Esophagus (tissue), 2 donors: ENCODE data around the gene MAPRE2. TPM values are rescaled to one million over a fixed set of nuclear protein-coding genes. Genes with fewer than 3 reads are reported as not detected.

Experiments used
- H3K27ac ChIP-seq, 2 donors: one replicate each; pipeline ENCODE4 v1.5.1; 2013; ENCODE audit warnings: low read depth in 2 of 2, mild to moderate bottlenecking in 2 of 2, inconsistent platforms in 1 of 2, low read length in 1 of 2, moderate library complexity in 1 of 2
- H3K27me3 ChIP-seq, 2 donors: one replicate each; pipeline ENCODE4 v1.6.1; 2013; ENCODE audit warnings: low read length in 2 of 2, control low read depth in 1 of 2, mild to moderate bottlenecking in 1 of 2; ENCODE audit not compliant: insufficient read depth in 2 of 2, control insufficient read depth in 1 of 2
- H3K36me3 ChIP-seq, 2 donors: one replicate each; pipeline ENCODE4 v1.6.1; 2013; ENCODE audit warnings: low read length in 1 of 2; ENCODE audit not compliant: control insufficient read depth in 2 of 2, insufficient read depth in 2 of 2
- H3K4me1 ChIP-seq, 2 donors: one replicate each; pipeline ENCODE4 v1.6.1; 2013; ENCODE audit warnings: low read length in 1 of 2; ENCODE audit not compliant: control insufficient read depth in 2 of 2, insufficient read depth in 2 of 2
- H3K4me3 ChIP-seq, 2 donors: one replicate each; pipeline ENCODE4 v1.5.1; 2013; ENCODE audit warnings: low read length in 2 of 2, mild to moderate bottlenecking in 2 of 2, low read depth in 1 of 2, moderate library complexity in 1 of 2
- H3K9me3 ChIP-seq, 2 donors: one replicate each; pipeline ENCODE4 v1.6.1; 2013; ENCODE audit warnings: mild to moderate bottlenecking in 2 of 2, low read depth in 1 of 2, low read length in 1 of 2, moderate library complexity in 1 of 2; ENCODE audit not compliant: control insufficient read depth in 2 of 2, insufficient read depth in 1 of 2
- WGBS, 2 donors: extraction: QIAGEN DNeasy Blood & Tissue Kit; methylation state at CpG; one replicate each; pipeline ENCODE4 v1.1.7; 2013; 5-methylcytosine and 5-hydroxymethylcytosine counted together
- polyA plus RNA-seq, 2 donors: library from polyadenylated mRNA; stranded (reverse); fragments of 200-250 nt; gene quantifications; one replicate each; pipeline ENCODE4 v1.2.3, GENCODE V29; 2013
- donor health status: healthy with polysubstance abuse.
- donor health status: Bipolar disorder and iron deficiency.

Gene MAPRE2
- polyA plus RNA-seq, 2 donors = 2.4 to 3.5 TPM

DNA sequence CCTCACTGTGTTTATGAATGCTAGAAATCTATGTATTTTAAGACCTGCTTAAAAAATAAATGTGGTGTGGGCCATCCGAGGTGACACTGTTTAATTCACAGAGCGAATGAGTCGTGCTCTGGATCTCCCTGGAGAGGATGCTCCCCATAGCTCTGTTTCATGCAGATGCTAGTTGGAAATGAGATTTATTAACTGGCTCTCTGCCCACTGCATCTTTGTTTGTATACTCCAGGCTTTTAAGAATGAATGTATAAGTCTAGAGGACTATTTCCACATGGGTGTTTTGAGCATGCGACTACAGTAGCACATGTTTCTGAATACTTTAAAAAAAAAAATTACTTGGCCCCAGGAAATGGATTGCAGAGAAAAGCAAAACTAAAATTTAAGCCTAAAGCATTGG, 3.9 kb downstream of the MAPRE2 start:
- H3K4me1 ChIP-seq = peaks cover 0 to 5% of the 10 kb centered on the region in 2 donors
- 38 to 57% methylated on average over 4 of the region's 4 CpGs for WGBS, 2 donors
- H3K27ac ChIP-seq = no peak overlapping the region

DNA sequence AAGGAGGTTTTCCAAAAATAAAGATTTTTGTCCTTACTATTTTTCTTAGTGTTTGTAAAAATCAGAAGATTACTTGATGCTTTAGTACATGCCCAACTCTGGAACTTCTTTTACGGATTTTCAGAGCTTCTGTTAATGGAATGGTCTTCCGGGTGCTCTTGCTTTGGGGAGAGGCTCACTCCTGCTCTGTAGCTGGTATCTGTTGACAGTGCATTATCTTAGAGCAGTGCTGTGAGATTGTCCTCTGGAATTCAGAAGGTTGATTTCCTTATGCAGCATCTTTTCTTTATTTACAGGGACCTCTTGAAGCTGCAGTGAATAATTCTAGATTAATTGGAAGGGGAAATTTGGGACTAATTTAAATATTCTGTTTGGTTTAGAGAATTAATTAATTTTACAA, 4.6 kb downstream of the MAPRE2 start:
- Histone ChIP-seq H3K4me1 (peaks cover 0 to 5% of the 10 kb centered on the region in 2 donors), H3K27ac (peak overlapping the region in 1 of 2 donors; percentile 13), H3K4me3 (no peak overlapping the region), H3K9me3 (no peaks in the 10 kb centered on the region), H3K27me3 (no peaks in the 10 kb centered on the region), H3K36me3 (no peaks in the 10 kb centered on the region)
- 77 to 79% methylated on average over 2 of the region's 2 CpGs for WGBS, 2 donors

More for the DNA sequence above, 3.9 kb downstream of the MAPRE2 start:
- H3K27me3 ChIP-seq = no peaks in the 10 kb centered on the region
- no peaks in the 10 kb centered on the region for H3K9me3 ChIP-seq
- H3K36me3 ChIP-seq = no peaks in the 10 kb centered on the region
- H3K4me3 ChIP-seq = no peak overlapping the region

DNA sequence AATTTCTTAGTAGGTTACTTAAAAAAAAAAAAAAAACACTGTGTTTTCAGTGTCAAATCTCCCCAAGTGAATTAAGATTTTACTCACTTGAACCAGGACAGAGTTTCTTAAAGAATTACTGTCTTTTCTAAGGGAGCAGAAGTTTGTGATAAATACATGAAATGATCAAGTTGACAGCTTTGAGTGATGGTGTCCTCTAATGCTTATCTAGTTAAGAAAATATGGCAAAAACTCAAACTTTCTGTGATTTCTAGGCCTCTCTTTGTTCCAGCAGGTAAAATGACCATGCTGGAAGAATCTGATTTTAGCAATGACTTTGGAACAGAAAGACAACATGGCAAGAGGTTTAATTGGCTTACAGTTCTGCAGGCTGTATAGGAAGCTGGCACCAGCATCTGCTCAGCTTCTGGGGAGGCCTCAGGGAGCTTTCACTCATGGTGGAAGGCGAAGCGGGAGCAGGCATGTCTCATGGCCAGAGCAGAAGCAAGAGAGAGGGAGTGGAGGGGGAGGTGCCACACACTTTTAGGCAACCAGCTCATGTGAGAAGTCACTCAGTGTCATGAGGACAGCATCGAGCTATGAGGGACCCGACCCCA, 6.6 kb downstream of the MAPRE2 start:
- Histone ChIP-seq H3K4me1 (peaks cover 0 to 2% of the 10 kb centered on the region in 2 donors), H3K4me3 (no peak overlapping the region), H3K9me3 (no peaks in the 10 kb centered on the region), H3K27ac (no peak overlapping the region), H3K36me3 (no peaks in the 10 kb centered on the region), H3K27me3 (no peaks in the 10 kb centered on the region)
- 96 to 97% methylated on average over 4 of the region's 4 CpGs for WGBS, 2 donors

DNA sequence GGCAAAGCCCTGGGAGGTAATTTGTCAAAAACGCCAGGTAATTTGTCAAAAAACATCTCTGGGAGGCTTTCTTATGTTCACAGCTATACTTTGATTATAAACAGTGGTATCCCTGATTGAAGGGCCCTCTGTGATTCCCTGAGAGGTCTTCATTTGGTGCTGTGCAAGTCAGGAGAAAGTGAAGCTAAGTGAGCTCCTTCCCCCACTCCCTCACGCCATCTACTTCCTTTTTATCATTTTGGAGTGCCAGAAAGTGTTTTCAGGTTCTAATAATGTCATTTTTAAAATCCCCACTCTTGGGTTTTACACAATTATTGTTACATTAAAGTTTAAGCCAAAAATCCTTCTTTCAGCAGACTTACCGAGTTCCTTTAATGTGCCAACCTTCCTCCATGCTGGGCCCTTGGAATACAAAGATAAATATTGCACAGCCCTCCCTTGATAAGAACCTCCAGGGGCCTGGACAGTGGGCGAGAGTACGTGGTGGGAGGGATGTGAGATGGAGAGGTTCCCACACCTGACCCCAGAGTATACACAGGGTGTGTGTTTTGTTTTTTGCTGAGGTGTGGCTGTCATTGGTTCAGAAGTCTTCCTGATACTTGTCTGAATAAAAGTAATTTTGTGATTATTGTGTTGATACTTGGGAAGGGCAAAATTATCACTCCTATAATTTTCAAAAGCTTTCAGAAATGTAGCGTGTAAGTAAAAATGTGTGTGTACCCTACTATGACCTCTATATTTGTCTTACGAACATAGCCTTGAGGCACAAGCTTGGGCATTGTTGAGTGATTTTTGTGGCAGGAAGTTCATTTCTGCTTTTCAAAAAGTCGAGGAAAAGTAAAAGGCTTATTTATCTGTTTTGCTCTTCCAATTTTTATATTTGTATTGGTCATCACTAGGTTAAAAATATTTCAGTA, 8.2 kb downstream of the MAPRE2 start:
- H3K9me3 ChIP-seq = no peaks in the 10 kb centered on the region
- no peaks in the 10 kb centered on the region for H3K27me3 ChIP-seq
- peaks cover 0 to 2% of the 10 kb centered on the region in 2 donors for H3K4me1 ChIP-seq
- WGBS, 2 donors = 56 to 67% methylated on average over 8 of the region's 8 CpGs
- no peak overlapping the region for H3K4me3 ChIP-seq
- no peak overlapping the region for H3K27ac ChIP-seq
- no peaks in the 10 kb centered on the region for H3K36me3 ChIP-seq

DNA sequence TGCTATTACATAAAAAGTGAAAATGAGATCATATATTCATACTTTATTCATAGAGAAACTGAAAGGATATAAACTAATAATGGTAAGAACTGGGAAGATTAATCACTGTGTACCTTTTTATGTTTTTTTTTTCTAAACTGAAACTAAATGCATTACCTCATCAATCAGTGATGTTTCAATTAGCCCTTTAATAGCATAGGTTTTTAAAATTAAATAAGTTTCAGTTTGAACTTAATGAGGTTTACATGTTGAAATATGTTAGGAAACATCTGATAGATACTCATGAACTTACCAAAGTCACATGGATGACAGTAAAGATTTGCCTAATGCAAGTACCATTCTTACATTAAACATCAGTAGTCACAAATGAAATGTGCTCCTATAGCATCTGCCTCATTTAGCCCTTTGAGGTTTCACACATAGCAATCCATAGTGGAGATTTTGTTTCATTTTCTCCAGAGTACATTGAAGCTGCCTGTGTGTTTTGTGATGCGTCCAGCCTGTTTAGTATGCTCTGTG, 8.9 kb downstream of the MAPRE2 start:
- no peak overlapping the region for H3K27ac ChIP-seq
- H3K4me3 ChIP-seq = no peak overlapping the region

DNA sequence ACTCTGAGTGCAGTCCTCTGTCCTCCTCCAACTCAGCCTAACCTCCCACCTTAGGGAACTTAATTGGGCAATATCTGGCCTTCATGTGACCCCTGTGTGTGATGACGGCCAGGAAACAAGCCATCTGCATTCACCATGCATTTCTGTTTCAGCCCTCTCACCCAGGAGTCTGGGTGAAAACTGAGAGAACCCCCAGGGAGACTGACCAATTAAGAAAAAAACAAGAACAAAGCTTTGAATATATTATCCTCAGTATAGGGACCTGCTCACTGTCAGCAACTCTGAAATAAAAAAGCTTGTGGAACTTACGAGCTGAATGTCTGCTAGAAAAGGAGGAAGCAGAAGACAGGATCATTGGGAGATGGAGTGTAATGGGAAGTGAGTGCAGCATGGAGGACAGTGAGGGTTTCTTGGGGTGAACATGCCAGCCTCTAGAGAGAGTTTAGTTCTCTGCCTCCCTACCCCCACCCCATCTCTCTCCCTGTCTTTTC, 9.5 kb downstream of the MAPRE2 start:
- H3K4me3 ChIP-seq = no peak overlapping the region

More for the DNA sequence above, 8.9 kb downstream of the MAPRE2 start:
- H3K4me1 ChIP-seq = peaks cover 0 to 2% of the 10 kb centered on the region in 2 donors
- no peaks in the 10 kb centered on the region for H3K36me3 ChIP-seq
- 67 to 69% methylated on average over 1 of the region's 1 CpG for WGBS, 2 donors
- H3K9me3 ChIP-seq = no peaks in the 10 kb centered on the region
- H3K27me3 ChIP-seq = no peaks in the 10 kb centered on the region

DNA sequence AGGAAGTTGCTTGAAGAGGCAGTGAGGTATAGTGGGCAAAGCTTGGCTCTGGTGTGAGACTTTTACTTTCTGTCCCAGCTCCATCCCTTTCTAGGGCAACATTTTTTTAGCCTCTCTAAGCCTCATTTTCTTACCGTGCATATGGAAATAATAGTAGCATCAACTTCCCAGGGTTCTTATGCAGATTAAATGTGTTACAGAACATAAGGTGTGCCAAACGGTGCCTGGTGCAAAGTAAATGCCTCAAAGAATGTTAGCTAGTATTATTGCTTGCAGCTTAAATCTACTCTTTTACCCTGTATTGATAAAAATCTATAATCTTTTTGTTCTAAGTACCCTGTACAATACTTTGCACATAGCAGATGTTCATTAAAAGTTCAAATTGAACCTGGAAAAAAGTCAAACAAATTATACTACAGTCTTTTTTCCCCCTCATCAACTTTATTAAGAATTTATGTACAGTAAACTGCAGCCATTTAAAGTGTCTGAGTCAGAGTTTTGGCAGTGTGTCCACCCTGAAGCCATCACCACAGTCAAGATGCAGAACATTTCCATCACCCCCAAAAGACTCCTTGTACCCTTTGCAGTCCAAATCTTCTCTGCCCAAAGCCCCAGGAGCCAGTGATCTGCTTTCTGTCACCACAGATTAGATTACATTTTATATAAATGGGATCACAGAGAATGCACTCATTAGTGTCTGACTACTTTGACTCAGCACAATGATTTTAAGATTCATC, 10.6 kb downstream of the MAPRE2 start:
- 82 to 87% methylated on average over 2 of the region's 2 CpGs for WGBS, 2 donors
- no peaks in the 10 kb centered on the region for H3K36me3 ChIP-seq
- no peak overlapping the region for H3K27ac ChIP-seq
- H3K9me3 ChIP-seq = no peaks in the 10 kb centered on the region
- no peaks in the 10 kb centered on the region for H3K27me3 ChIP-seq
- H3K4me1 ChIP-seq = peaks cover 0 to 2% of the 10 kb centered on the region in 2 donors
- H3K4me3 ChIP-seq = no peak overlapping the region

More for the DNA sequence above, 9.5 kb downstream of the MAPRE2 start:
- no peaks in the 10 kb centered on the region for H3K27me3 ChIP-seq
- H3K9me3 ChIP-seq = no peaks in the 10 kb centered on the region
- H3K27ac ChIP-seq = peak overlapping the region in 1 of 2 donors; percentile 21
- 59 to 60% methylated on average over 2 of the region's 2 CpGs for WGBS, 2 donors
- no peaks in the 10 kb centered on the region for H3K36me3 ChIP-seq
- H3K4me1 ChIP-seq = peaks cover 0 to 2% of the 10 kb centered on the region in 2 donors

DNA sequence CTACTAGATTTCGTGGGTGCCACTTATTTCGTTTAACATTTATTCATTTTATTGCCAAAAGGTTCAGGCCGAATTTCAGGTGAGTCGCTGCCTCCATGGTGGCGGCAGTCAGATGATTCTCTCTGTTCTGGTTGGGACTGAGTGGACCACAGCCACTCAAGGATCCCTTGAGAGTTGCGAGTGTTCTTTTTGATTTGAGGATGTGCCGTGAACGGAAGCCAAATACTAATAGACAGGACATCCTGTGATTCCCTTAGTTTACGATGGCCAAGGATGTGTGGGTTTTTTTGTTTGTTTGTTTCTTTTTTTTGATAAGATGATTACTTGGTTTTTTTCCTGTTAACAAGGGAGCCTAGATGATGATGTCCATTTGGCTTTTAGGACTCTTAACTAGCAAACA, 13.2 kb downstream of the MAPRE2 start:
- no peak overlapping the region for H3K4me3 ChIP-seq
- no peaks in the 10 kb centered on the region for H3K27me3 ChIP-seq
- 89 to 91% methylated on average over 9 of the region's 9 CpGs for WGBS, 2 donors
- H3K9me3 ChIP-seq = no peaks in the 10 kb centered on the region
- H3K36me3 ChIP-seq = no peaks in the 10 kb centered on the region
- H3K27ac ChIP-seq = no peak overlapping the region
- H3K4me1 ChIP-seq = no peaks in the 10 kb centered on the region

DNA sequence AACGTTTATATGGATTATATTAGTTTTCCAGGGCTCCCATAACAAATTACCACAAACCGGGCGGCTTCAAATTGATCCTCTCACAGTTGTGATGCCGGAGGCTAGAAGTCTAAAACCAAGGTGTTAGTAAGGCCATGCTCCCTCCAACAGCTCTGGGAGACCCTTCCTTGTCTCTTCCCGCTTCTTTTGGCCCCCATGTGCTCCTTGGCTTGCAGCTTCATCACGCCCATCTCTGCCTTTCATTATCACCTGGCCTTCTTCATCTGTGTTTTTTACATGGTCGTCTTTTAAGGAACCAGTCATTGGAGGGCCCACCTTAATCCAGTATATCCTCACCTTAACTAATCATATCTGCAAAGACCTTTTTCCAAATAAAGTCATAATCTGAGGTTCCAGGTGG, 13.9 kb downstream of the MAPRE2 start:
- Histone ChIP-seq H3K27me3 (no peaks in the 10 kb centered on the region), H3K36me3 (no peaks in the 10 kb centered on the region), H3K27ac (no peak overlapping the region), H3K4me1 (peaks cover 0 to 3% of the 10 kb centered on the region in 2 donors), H3K4me3 (no peak overlapping the region), H3K9me3 (no peaks in the 10 kb centered on the region)
- WGBS, 2 donors = 94 to 96% methylated on average over 7 of the region's 7 CpGs
